ENCODE results near the gene VDR.
A peak's percentile ranks its signal among the peaks of the same experiment; 100 is the strongest.

Gene VDR

DNA sequence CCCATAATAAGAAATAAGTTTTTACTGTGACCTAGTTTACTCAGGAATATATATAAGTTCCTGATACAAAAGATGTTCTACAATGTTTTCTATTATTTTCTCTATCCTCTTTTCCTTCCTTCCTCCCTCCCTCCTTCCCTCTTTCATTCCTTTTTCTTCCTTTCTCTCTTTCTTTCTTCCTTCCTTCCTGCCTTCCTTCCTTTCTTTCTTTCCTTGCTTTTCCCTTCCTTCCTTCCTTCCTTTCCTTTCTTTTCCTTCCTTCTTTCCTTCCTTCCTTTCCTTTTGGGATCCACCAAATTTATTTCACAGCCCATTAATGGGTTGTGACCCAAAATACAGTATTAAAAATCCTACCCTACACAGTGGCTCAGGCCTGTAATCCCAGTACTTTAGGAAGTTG, 3.9 kb upstream of the VDR start:
- Histone ChIP-seq H3K9me3 (ENCODE audit: control insufficient read depth, low read length) (no peaks in the 10 kb centered on the region), H3K4me1 (ENCODE audit: control insufficient read depth, insufficient read depth, low read length, poor library complexity, severe bottlenecking) (peaks cover 9% of the 10 kb centered on the region), H3K4me3 (ENCODE audit: insufficient read depth, low read depth, low read length, poor library complexity, severe bottlenecking) (no peak overlapping the region), H3K36me3 (ENCODE audit: control insufficient read depth, insufficient read depth, low read length) (no peaks in the 10 kb centered on the region), H3K27ac (ENCODE audit: insufficient read depth, low read length, poor library complexity, severe bottlenecking) (no peak overlapping the region), H3K27me3 (replicated peaks; ENCODE audit: control insufficient read depth, insufficient read depth, low read length, poor library complexity, severe bottlenecking) (no peaks in the 10 kb centered on the region)
- DNase-seq = no peak

DNA sequence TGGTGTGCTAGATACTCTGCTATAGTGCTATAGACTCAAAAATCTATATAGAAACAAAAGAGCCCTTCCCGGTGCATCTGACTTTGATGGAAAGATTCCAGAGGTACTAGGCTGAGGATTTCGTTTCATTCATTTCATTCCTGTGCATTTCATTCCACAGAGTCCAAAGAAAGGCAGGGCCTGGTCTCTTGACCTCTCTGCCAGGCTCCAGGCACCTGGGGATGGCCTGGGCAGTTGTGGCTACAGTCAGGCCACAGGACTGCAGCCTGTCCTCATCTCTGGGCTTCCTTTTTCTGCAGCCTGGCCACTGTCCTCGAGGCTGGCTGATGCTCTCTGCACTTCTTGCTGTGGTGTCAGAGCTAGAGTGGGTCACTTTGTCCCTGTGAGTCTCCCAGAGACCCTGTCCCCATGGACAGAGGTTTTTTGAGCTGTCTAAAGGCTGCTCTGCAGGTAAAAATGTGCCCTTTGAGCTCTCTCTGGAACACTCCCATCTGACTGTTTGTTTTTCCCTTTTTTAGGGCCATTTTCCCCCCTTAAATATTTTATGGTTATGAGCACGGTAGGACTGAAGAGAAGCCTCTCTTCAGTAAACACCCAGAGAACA, 3.2 kb upstream of the VDR start:
- Histone ChIP-seq H3K27ac (ENCODE audit: insufficient read depth, low read length, poor library complexity, severe bottlenecking) (no peak overlapping the region), H3K4me1 (ENCODE audit: control insufficient read depth, insufficient read depth, low read length, poor library complexity, severe bottlenecking) (peaks cover 17% of the 10 kb centered on the region), H3K36me3 (ENCODE audit: control insufficient read depth, insufficient read depth, low read length) (no peaks in the 10 kb centered on the region), H3K4me3 (ENCODE audit: insufficient read depth, low read depth, low read length, poor library complexity, severe bottlenecking) (no peak overlapping the region), H3K27me3 (replicated peaks; ENCODE audit: control insufficient read depth, insufficient read depth, low read length, poor library complexity, severe bottlenecking) (no peaks in the 10 kb centered on the region), H3K9me3 (ENCODE audit: control insufficient read depth, low read length) (no peaks in the 10 kb centered on the region)
- no peak for DNase-seq

DNA sequence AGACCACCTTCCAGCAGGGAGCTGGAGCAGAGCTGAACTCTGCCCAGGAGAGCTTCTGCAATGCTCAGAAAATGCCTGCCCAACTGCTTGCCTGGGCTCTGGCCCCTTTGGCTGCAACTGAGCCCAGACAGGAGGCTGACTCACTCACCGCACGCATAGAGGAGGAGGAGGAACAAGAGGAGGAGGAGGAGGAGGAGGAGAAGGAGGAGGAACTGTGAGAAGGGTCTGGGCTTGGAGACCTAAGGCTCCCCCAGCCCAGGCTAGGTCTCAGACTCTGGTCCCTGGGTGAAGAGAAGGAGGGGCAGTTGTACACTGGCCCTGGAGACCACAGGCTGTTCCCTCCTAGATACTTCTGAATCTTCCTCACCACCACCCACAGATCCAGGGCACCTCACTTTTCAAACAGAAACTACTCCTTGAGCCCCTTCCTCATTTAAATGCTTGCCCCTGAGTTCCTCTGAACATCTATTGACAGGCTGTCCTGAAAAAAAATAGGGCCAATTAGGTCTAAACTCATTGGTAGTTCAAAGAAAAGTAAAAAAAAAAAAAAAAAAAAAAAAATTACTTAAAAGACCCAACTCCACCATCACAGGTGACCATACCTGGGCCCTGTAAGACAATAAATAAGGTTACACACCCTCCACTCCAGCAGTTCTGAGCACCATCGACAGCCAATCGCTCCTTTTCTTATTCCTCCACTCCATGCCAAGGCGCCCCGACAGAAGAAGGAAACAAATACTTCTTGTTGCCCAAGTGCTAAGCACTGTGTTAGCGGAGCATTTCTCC, 674 bp downstream of the VDR start:
- Histone ChIP-seq H3K36me3 (ENCODE audit: control insufficient read depth, insufficient read depth, low read length) (no peaks in the 10 kb centered on the region), H3K27ac (ENCODE audit: insufficient read depth, low read length, poor library complexity, severe bottlenecking) (peak overlapping the region; percentile 44), H3K9me3 (ENCODE audit: control insufficient read depth, low read length) (no peaks in the 10 kb centered on the region), H3K27me3 (replicated peaks; ENCODE audit: control insufficient read depth, insufficient read depth, low read length, poor library complexity, severe bottlenecking) (no peaks in the 10 kb centered on the region), H3K4me1 (ENCODE audit: control insufficient read depth, insufficient read depth, low read length, poor library complexity, severe bottlenecking) (peaks cover 50% of the 10 kb centered on the region), H3K4me3 (ENCODE audit: insufficient read depth, low read depth, low read length, poor library complexity, severe bottlenecking) (peak overlapping the region; percentile 70)
- DNase-seq = peak; percentile 39 to 50 (median 48)

DNA sequence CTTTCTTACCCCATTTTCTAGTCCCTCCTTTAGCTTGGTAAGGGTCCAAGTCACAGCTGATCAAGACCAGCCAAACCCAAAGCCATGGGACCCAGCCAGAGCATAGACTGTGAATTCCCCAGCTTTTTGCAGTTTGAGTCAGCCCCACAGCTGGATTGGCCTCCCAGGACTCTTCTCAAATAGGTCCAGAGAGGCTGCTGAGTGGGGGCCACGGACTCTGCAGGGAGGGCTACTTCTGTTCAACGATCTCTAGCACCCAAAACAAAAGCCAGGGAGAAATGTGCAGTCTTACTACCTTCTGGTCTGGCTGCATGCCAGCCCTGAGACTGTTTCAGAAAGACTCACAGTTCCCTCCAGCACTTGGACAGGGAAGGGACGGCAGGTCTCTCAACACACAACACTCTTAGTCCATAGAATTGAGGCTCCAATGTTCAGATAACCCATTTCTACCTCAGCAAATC, 1.6 kb downstream of the VDR start:
- no peak overlapping the region for H3K27ac ChIP-seq (ENCODE audit: insufficient read depth, low read length, poor library complexity, severe bottlenecking)
- H3K27me3 ChIP-seq (replicated peaks; ENCODE audit: control insufficient read depth, insufficient read depth, low read length, poor library complexity, severe bottlenecking) = no peaks in the 10 kb centered on the region
- DNase-seq = no peak
- H3K4me1 ChIP-seq (ENCODE audit: control insufficient read depth, insufficient read depth, low read length, poor library complexity, severe bottlenecking) = peaks cover 50% of the 10 kb centered on the region
- no peaks in the 10 kb centered on the region for H3K9me3 ChIP-seq (ENCODE audit: control insufficient read depth, low read length)
- H3K36me3 ChIP-seq (ENCODE audit: control insufficient read depth, insufficient read depth, low read length) = no peaks in the 10 kb centered on the region
- peak overlapping the region; percentile 70 for H3K4me3 ChIP-seq (ENCODE audit: insufficient read depth, low read depth, low read length, poor library complexity, severe bottlenecking)

DNA sequence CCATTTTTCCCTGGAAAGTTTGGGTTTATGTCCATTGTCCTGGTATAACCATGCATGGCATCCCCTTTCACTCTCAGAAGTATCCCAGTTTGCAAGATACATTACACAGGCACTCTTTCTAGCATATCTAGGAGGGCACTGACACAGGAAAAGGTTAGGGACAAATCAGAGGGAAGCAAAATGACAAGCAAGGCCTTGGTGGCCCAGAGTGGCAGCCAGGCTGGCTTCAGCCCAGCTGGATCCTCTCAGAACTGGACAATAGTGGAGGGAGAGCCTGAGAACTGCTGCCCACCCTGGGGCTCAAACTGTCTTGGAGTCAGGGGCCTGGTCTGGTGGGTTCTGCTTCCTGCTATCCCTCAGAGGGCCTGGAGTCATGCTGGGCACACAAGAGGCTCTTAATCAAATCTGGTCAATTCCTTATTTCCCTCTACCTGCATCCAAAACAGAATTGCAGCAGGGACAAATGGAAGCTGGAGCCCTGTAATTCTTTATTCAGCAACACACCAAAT, 2.6 kb downstream of the VDR start:
- DNase-seq = no peak
- H3K27me3 ChIP-seq (replicated peaks; ENCODE audit: control insufficient read depth, insufficient read depth, low read length, poor library complexity, severe bottlenecking) = no peaks in the 10 kb centered on the region
- no peak overlapping the region for H3K27ac ChIP-seq (ENCODE audit: insufficient read depth, low read length, poor library complexity, severe bottlenecking)
- peaks cover 50% of the 10 kb centered on the region for H3K4me1 ChIP-seq (ENCODE audit: control insufficient read depth, insufficient read depth, low read length, poor library complexity, severe bottlenecking)
- no peaks in the 10 kb centered on the region for H3K36me3 ChIP-seq (ENCODE audit: control insufficient read depth, insufficient read depth, low read length)
- no peak overlapping the region for H3K4me3 ChIP-seq (ENCODE audit: insufficient read depth, low read depth, low read length, poor library complexity, severe bottlenecking)
- H3K9me3 ChIP-seq (ENCODE audit: control insufficient read depth, low read length) = no peaks in the 10 kb centered on the region

DNA sequence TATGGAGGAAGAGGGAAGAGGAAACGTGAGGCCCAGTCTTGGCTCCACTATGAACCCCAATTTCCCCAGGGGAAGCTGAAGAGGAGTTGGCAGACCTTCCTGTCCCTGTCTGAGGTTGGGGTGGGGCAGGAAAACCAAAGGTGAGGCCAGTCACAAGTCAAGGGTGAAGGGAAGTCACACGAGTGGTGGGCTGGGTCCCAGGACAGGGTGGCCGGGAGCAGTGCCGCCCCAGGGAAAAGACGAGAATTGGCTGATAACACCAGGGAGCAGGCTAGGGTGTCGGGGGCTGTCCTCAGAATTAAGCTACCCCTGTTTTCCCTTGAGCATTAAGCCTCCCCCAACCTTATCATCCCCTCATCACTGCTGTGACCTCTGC, 3.1 kb downstream of the VDR start:
- DNase-seq = no peak
- H3K36me3 ChIP-seq (ENCODE audit: control insufficient read depth, insufficient read depth, low read length) = no peaks in the 10 kb centered on the region
- H3K9me3 ChIP-seq (ENCODE audit: control insufficient read depth, low read length) = no peaks in the 10 kb centered on the region
- H3K27me3 ChIP-seq (replicated peaks; ENCODE audit: control insufficient read depth, insufficient read depth, low read length, poor library complexity, severe bottlenecking) = no peaks in the 10 kb centered on the region
- no peak overlapping the region for H3K27ac ChIP-seq (ENCODE audit: insufficient read depth, low read length, poor library complexity, severe bottlenecking)
- no peak overlapping the region for H3K4me3 ChIP-seq (ENCODE audit: insufficient read depth, low read depth, low read length, poor library complexity, severe bottlenecking)
- H3K4me1 ChIP-seq (ENCODE audit: control insufficient read depth, insufficient read depth, low read length, poor library complexity, severe bottlenecking) = peaks cover 50% of the 10 kb centered on the region

DNA sequence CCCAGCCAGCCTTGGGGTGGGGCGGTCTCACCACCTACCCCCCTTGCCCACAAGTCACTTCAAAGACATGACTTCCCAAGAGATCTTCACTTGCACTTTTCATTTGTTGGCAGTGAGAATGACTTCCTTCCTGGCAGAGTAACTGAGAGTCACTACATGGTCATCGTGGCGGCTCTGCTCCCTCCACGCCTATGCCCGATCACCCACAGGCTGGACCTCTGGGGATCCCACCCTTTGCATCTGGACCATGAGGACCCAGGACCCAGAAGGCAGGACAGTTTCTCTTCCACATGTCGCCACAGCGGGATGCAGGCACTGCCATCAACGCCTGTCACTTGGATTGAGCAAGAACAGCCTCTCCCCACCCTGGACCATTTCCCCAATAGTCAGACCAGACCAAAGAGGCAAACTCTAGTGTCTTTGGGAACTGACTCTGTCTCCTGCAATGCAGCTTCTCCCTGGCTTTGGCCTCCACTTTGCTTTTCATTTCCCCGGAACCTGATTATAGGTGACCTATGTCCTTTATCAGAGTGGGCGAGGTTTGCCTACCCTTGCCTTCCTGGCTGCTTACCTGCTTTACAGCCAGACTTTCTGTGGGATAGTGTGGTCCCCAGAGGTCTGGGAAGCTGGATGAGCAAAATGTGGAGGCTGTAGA, 3.6 kb downstream of the VDR start:
- no peaks in the 10 kb centered on the region for H3K27me3 ChIP-seq (replicated peaks; ENCODE audit: control insufficient read depth, insufficient read depth, low read length, poor library complexity, severe bottlenecking)
- no peak for DNase-seq
- H3K4me1 ChIP-seq (ENCODE audit: control insufficient read depth, insufficient read depth, low read length, poor library complexity, severe bottlenecking) = peaks cover 50% of the 10 kb centered on the region
- no peak overlapping the region for H3K27ac ChIP-seq (ENCODE audit: insufficient read depth, low read length, poor library complexity, severe bottlenecking)
- H3K9me3 ChIP-seq (ENCODE audit: control insufficient read depth, low read length) = no peaks in the 10 kb centered on the region
- H3K36me3 ChIP-seq (ENCODE audit: control insufficient read depth, insufficient read depth, low read length) = no peaks in the 10 kb centered on the region
- H3K4me3 ChIP-seq (ENCODE audit: insufficient read depth, low read depth, low read length, poor library complexity, severe bottlenecking) = no peak overlapping the region

DNA sequence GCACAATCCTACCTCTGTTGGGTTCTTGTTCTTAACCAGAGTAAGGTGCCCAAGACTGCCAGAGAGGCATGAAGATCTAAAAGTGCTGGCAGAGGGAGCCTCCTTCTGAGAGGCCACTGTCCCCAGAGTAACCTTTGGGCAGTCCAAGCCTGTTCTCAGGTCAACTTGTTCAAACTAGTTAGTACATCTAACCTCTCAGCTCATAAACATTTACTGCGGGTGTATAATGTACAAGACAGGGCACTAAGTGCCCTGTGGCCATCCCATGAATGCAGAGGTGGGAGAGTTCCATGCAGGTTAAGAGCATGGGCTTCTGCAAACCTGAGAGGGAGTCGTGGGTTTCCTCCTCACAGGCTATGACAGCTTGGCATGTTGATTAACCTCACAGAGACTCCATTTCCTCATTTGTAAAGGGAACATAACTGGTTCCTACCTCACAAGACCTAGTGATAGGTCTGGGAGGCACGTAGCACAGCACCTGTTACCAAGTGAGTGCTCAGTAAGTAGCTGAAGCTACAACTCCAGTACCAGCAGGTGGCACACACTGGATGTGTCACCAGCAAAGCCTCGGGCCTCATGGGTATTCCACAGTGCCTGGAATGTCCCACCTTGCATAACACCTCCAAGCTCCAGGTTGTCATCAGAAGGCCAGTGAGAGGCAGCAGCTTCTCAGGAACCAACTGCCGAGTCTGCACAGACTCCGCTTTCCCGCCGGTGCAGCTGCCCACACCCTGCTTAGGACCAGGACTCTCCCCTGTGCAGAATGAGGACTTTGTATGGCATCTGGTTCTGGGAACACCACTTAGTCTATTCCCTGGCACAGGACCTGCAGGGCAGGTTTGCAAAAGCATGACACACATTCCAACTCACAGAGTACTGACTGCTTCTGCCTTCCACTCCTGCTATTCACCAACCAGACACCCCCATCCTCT, 4.4 kb downstream of the VDR start:
- no peak for DNase-seq
- Histone ChIP-seq H3K27ac (ENCODE audit: insufficient read depth, low read length, poor library complexity, severe bottlenecking) (no peak overlapping the region), H3K36me3 (ENCODE audit: control insufficient read depth, insufficient read depth, low read length) (no peaks in the 10 kb centered on the region), H3K4me3 (ENCODE audit: insufficient read depth, low read depth, low read length, poor library complexity, severe bottlenecking) (no peak overlapping the region), H3K9me3 (ENCODE audit: control insufficient read depth, low read length) (no peaks in the 10 kb centered on the region), H3K27me3 (replicated peaks; ENCODE audit: control insufficient read depth, insufficient read depth, low read length, poor library complexity, severe bottlenecking) (no peaks in the 10 kb centered on the region), H3K4me1 (ENCODE audit: control insufficient read depth, insufficient read depth, low read length, poor library complexity, severe bottlenecking) (peaks cover 49% of the 10 kb centered on the region)

DNA sequence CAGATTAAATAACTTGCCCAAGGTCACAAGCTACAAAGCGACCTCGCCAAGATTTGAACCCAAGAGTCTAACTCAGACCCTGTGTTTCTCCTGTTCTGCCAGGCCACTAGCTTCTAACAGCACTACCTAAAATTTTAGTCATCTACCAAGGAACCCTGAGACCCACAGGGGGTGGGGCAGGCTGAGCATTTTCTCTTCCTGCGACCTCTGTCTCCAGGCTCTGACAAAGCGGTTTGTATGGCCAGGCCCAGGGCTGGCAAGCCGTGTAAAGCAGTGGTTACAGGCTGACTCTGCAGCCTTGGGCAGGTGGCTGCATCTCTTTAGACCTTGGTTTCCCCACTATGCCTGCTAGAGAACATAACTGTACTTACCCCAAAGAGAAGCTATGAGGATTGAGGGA, 5.3 kb downstream of the VDR start:
- no peak overlapping the region for H3K27ac ChIP-seq (ENCODE audit: insufficient read depth, low read length, poor library complexity, severe bottlenecking)
- H3K4me1 ChIP-seq (ENCODE audit: control insufficient read depth, insufficient read depth, low read length, poor library complexity, severe bottlenecking) = peaks cover 45% of the 10 kb centered on the region
- no peaks in the 10 kb centered on the region for H3K27me3 ChIP-seq (replicated peaks; ENCODE audit: control insufficient read depth, insufficient read depth, low read length, poor library complexity, severe bottlenecking)
- H3K9me3 ChIP-seq (ENCODE audit: control insufficient read depth, low read length) = no peaks in the 10 kb centered on the region
- DNase-seq = no peak
- no peak overlapping the region for H3K4me3 ChIP-seq (ENCODE audit: insufficient read depth, low read depth, low read length, poor library complexity, severe bottlenecking)
- H3K36me3 ChIP-seq (ENCODE audit: control insufficient read depth, insufficient read depth, low read length) = no peaks in the 10 kb centered on the region
